GM19324 (cell line): ENCODE data around the gene EHMT1.
"Not testable (repeated sequence)": the region's sequence is repeated elsewhere in the genome, so short reads cannot be mapped to it uniquely, and the experiment has no call there.

Experiments
- ATAC-seq: cut with Tn5 transposase; IDR thresholded peaks from one replicate; pipeline ENCODE4 v1.9.1; 2021; ENCODE audit warnings: mild to moderate bottlenecking, moderate library complexity; ENCODE audit not compliant: unreplicated experiment, low FRiP score

EHMT1 gene

DNA sequence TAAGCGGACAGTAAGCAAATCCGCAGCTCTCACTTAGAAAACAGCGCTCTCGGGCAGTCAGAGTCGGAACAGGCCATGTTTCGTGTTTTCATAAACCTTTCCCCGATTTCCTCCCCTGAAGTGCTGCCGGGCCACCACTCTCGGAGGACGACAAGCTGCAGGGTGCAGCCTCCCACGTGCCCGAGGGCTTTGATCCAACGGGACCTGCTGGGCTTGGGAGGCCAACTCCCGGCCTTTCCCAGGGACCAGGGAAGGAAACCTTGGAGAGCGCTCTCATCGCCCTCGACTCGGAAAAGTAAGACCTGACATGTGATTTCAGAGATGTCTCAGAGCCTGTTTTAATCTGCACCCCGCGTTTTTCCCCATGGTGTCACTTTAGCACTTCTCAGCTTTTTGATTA, 159.0 kb downstream of the EHMT1 start:
- ATAC-seq: no peak

DNA sequence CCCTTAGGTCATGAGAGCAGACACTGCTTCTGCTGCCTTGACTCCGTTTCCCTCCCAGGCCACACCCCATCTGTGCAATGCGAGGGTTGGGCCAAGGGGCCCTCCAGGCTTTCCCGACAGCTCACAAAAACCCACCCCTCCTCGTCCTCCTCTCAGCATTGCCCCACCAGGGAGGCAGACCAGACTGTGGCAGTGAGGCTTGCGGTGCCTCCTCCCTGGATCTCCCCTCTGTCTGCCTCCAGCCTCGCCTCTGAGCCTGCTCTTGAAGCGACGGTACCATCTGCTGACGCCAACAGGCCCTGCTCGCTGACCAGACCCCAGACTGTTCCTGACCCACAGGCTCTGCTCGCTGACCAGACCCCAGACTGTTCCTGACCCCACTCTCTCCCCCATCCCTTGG, 159.5 kb downstream of the EHMT1 start:
- ATAC-seq: no peak

DNA sequence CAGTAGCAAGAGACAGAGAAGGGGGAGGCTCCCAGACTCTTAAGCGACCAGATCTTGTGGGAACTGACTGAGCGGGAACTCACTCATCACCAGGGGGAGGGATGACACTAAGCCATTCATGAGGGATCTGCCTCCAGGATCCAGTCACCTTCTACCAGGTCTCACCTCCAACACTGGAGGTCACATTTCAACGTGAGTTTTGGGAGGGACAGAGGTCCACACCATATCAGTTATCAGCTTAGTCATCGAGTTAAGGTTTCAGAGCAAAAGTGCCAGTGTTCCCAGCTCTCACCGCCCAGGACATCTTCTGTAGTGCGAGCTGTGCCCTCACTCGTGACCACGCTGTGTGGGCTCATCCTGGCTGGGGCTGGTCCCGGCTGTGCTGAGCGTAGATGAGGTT, 160.1 kb downstream of the EHMT1 start:
- ATAC-seq: no peak

DNA sequence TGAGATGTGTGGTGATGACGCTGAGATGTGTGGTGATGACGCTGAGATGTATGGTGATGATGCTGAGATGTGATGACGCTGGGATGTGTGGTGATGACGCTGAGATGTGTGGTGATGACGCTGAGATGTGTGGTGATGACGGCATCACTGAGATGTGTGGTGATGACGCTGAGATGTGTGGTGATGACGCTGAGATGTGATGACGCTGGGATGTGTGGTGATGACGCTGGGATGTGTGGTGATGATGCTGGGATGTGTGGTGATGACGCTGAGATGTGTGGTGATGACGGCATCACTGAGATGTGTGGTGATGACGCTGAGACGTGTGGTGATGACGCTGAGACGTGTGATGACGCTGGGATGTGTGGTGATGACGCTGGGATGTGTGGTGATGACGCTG, 161.2 kb downstream of the EHMT1 start:
- ATAC-seq: not testable (repeated sequence)

DNA sequence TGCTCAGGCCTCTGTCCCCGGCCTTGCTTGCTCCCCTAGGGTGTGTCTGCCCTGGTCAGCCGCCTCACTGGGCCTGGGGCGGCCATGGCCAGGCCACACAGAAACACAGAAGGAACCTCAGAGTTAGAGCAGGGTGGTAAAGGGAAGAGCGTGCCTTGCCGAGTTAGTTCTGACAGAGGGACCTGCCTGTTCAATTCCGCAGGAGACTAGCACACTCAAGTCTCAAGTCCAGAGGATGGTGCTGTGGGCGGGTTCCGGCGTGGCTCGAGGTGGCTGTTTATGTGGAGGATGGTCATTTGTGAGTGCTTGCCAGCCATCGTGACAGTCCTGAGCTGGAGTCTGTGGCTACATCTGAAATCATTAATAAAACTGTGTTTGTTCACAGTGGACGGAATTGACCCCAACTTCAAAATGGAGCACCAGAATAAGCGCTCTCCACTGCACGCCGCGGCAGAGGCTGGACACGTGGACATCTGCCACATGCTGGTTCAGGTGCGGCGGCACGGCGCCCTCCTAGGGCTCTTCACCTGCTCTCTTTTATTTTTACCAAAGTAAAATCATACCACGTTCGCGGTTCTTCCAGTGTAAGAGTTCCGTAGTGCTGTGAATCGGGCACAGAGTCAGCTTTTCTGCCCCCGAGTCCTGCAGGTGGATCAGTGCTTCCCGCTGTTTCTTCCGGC, 163.2 kb downstream of the EHMT1 start:
- no peak for ATAC-seq

- no peak for ATAC-seq
These were observed 164.7 kb downstream of the EHMT1 start for GRCh38 chr9:137783521-137783920.

DNA sequence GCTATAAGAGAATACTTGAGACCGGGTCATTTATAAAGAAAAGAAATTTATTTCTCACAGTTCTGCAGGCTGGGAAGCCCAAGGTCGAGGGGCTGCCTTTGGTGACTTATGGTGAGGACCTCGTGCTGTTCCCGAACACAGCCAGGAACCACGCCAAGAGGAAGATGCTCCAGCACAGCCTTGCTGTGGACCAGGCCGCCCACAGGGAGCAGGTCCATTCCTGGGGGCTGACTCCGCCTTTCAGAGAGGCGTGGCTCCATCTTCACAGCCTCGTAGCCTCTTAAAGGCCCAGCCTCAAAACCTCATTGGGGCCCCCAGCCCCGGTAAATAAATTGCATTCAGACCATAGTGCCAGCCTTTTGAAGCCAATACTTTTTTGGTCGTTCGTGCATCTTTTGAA, 165.2 kb downstream of the EHMT1 start:
- no peak for ATAC-seq

GRCh38 chr9:137784641-137785513, 166.1 kb downstream of the EHMT1 start:
- no peak for ATAC-seq

DNA sequence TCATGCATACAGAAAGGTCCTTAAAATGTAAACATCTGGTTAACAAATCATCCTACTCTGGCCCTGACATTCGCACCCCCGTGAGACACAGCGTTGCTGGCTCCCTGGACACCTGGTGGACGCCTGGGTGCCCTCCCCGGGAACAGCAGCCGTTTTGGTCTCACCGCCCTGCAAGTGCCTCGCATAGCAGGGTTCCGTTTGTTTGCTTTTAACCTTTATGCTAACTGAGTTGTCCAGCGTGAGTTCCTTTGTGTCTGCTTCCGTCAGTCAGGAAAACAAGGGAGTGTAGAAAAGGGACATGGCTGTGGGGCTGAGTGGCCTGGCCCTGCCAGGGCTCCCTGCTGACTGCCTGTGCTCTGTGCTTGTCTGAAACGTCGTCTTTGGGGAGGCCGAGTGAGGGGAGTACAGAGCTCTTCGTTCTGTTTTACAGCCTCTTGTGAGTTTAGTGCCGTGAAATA, 166.9 kb downstream of the EHMT1 start:
- no peak for ATAC-seq

DNA sequence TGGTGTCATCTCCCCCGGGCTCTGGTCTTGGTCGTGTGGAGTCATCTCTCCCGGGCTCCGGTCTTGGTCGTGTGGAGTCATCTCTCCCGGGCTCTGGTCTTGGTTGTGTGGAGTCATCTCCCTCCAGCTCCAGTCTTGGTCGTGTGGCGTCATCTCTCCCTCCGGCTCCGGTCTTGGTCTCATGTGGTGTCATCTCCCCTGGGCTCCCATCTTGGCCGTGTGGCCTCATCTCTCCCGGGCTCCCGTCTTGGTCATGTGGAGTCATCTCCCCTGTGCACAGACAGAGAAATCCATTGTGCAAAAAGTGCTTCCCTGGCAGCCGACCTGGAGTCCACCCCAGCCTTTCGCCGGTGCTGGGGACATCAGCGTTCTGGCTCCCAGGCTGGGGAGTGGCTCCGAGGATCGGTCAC, 167.7 kb downstream of the EHMT1 start:
- ATAC-seq: no peak

DNA sequence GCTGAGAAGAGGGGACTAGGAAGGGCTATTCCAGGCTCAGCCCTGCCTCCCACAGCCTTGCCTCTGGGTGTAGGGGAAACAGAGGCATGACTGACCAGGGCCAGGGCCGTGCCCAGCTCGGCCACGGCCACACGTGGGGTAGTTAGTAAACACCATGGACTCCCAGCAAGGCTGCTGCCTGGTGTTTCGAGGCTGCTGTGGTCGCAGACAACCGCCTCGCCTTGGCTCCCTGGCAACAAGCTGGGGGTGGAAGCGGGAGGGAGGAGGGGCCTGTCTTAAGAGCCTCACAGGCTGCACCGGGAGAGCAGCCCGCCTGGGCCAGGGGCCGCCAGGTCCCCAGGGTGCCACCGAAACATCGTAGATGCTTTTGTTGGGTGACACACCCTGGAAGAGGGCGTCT, 168.6 kb downstream of the EHMT1 start:
- ATAC-seq: no peak

- ATAC-seq: no peak
These were observed 169.1 kb downstream of the EHMT1 start for GRCh38 chr9:137787786-137788505.

DNA sequence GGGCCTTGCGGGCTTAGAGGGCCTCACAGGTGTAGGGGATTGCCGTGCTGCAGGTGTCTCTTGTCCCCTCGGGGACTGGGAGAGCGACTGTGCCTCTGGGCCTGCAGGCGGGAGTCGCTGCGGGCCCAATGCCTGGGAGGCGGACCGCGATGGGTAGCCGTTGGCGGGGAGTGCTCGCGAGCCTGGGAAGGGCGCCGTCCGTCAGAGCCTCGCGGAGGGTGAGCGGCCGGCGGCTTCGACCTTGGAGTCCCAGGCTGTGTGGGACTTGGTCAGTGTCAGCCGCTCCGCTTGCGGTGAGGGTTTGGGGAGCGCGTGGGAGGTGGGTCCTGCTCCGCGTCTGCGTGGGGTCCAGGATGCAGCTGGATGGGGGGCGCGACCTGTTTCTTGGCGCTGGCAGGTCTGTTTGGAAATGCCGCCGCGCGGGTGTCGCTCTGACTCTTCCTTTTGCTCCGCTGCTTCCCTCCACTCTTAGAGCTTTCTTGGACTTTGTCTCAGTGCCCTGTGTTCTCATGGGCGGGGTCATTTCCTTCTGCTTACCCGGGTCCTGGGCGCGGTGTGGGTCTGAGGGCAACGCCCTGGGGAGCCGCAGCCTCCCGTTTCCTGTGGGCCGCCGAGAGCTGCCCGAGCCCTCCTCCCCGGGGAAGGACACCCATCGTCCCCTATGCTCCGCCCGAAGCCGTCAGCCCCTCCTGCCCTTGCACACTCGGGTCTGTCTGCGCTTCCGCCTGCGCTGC, 169.9 kb downstream of the EHMT1 start:
- no peak for ATAC-seq

- ATAC-seq: no peak
These were observed 170.6 kb downstream of the EHMT1 start for GRCh38 chr9:137789295-137789895.

DNA sequence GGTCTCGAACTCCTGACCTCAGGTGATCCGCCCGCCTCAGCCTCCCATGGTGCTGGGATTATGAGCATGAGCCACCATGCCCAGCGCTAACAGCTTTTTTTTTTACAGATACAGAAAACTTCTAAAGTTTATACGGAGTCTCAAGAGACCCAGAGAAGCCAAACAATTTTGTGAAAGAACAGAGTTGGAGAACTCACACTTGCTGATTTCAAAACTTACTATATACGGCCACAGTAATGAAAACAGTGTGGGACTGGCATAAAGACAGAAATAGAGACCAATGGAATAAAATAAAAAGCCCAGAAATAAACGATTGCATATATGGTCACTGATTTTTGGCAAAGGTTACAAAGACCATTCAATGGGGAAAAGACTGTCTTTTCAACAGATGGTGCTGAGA, 173.1 kb downstream of the EHMT1 start:
- ATAC-seq: no peak

GRCh38 chr9:137793196-137793841, 174.5 kb downstream of the EHMT1 start:
- no peak for ATAC-seq

DNA sequence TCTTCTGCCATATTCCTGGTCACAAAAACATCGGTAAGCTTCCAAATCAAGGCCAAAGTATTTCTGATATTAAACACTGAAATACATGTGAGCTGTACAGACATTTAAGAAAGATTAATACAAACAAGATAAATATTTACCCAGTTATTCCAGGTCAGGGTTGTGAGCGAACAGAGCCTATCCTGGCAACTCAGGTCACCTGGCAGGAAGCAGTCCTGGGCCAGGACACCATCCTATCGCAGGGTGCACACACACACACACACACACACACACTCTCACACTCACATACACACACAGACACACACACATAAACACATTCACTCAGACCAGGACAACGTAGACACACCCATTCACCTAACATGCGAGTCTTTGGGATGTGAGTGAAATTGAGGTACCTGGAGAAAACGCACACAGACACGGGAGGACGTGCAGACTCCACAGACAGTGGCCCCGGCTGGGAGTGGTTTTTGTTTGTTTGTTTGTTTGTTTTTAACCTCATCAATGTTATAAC, 176.4 kb downstream of the EHMT1 start:
- ATAC-seq: no peak

DNA sequence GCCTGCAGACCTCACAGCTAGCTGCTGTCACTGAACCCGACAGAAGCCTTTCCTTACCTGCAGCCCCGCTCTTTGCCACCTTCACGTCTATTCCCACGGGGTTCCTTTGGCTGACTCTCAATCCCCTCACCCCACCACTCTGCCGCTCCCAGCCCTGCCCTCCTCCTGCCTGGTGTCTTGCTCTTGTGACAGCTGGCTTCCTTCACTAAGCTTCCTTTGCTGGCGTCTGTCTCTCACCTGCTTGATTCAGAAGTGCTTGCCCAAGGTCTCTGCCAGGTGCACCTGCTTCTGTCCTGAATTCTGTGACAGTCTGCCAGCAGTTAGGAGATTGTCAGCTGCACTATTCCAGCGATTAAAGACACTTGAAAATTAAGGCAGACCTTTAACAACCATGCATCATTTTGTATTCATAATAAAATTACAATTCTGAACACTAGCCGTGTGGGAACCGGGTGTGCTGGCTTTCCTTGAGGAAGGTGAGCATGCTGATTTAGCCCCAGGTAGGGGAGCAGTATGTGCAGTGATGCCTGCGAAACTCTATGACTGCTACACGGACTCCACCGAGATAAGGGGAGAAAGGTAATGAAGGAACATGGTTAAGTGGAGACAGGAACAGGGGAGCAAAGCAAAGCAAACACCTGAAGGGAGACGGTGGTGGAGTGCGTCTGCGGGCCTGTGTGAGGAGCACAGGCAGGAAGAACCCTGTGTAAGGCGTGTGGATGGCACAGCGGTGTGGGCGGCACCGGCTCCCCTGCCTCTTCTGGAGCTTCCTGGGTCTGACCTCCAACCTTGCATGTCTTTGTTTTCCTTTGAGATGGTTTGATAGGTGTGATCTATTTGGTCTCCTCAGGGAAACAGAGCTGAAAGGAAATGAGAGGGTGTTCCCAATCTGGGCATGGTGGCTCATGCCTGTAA, 178.7 kb downstream of the EHMT1 start:
- no peak for ATAC-seq
